ENCODE data around the gene KIFC3.
"Not testable (repeated sequence)": the region's sequence is repeated elsewhere in the genome, so short reads cannot be mapped to it uniquely, and the experiment has no call there.

KIFC3 gene

GRCh38 chr16:57811340-57811739, 9.0 kb upstream of the KIFC3 start:
- not testable (repeated sequence) for H3K27ac ChIP-seq (ENCODE audit: low read length); H3K27me3 ChIP-seq (ENCODE audit: control insufficient read depth in 1 of 2, insufficient read depth in 2 of 2, low read length in 2 of 2); H3K9me3 ChIP-seq (ENCODE audit: control insufficient read depth in 2 of 2, low read length in 2 of 2); H3K4me1 ChIP-seq (ENCODE audit: control insufficient read depth, insufficient read depth, low read length); H3K36me3 ChIP-seq (ENCODE audit: control insufficient read depth in 2 of 2, insufficient read depth in 2 of 2, low read length in 2 of 2); H3K4me3 ChIP-seq (ENCODE audit: low read length in 2 of 2); H3K9ac ChIP-seq (ENCODE audit: low read length in 2 of 2)

- H3K9ac ChIP-seq (ENCODE audit: low read length in 2 of 2), result no peak overlapping the region
- no peak overlapping the region for H3K27ac ChIP-seq (ENCODE audit: low read length)
- no peak overlapping the region for H3K4me3 ChIP-seq (ENCODE audit: low read length in 2 of 2)
These were observed 8.1 kb upstream of the KIFC3 start for GRCh38 chr16:57810197-57811031.

DNA sequence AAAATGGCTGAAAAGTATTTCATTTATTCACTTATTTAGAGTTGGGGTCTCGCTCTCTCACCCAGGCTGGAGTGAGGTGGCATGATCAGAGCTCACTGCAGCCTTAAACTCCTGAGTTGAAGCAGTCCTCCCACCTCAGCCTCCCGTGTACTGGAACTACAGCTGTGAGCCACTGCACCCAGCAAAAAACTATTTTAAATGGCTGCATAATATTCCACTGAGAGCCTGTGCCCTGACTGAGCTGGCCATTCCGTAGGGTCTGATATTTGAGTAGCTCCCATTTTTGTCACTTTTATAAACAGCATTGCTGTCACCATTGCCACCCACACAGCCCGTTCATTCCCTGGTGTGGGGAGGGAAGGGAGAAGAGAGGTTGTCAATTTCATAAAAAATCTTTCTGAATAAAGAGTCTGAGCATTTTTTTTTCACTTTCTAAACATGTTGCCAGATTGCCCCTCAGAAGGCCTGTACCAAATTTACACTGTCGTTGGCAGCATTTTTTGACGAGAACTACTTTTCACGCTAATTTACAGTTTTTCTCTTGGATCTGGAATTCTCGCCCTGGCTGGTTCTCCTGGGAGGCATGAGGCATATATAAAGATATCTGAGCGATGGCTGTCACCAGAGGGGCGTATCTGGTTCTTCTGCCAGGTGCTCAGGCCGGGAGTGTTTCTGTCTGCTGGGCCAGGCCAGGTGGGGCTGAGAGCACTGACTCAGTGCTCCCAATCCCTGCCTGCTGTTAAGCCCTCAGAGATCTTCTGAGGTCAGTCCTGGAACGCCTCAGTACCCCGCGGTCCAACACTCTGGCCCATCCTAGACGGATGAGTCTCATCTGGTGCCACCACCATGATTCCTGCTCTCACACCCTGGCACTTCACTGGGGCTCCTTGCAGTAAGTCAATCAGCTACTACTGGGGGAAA, 7.2 kb upstream of the KIFC3 start:
- peaks cover 7% of the 10 kb centered on the region for H3K4me1 ChIP-seq (ENCODE audit: control insufficient read depth, insufficient read depth, low read length)
- no peaks in the 10 kb centered on the region for H3K36me3 ChIP-seq (ENCODE audit: control insufficient read depth in 2 of 2, insufficient read depth in 2 of 2, low read length in 2 of 2)
- H3K9ac ChIP-seq (ENCODE audit: low read length in 2 of 2), result no peak overlapping the region

More at GRCh38 chr16:57810197-57811031, 8.1 kb upstream of the KIFC3 start:
- Histone ChIP-seq H3K36me3 (ENCODE audit: control insufficient read depth in 2 of 2, insufficient read depth in 2 of 2, low read length in 2 of 2) (no peaks in the 10 kb centered on the region), H3K27me3 (ENCODE audit: control insufficient read depth in 1 of 2, insufficient read depth in 2 of 2, low read length in 2 of 2) (peaks cover 0 to 4% of the 10 kb centered on the region in 2 donors), H3K4me1 (ENCODE audit: control insufficient read depth, insufficient read depth, low read length) (peaks cover 7% of the 10 kb centered on the region), H3K9me3 (ENCODE audit: control insufficient read depth in 2 of 2, low read length in 2 of 2) (no peaks in the 10 kb centered on the region)

GRCh38 chr16:57808589-57809228, 6.4 kb upstream of the KIFC3 start:
- Histone ChIP-seq H3K9me3 (ENCODE audit: control insufficient read depth in 2 of 2, low read length in 2 of 2) (no peaks in the 10 kb centered on the region), H3K27ac (ENCODE audit: low read length) (no peak overlapping the region), H3K4me1 (ENCODE audit: control insufficient read depth, insufficient read depth, low read length) (peaks cover 11% of the 10 kb centered on the region), H3K27me3 (ENCODE audit: control insufficient read depth in 1 of 2, insufficient read depth in 2 of 2, low read length in 2 of 2) (peaks cover 0 to 4% of the 10 kb centered on the region in 2 donors), H3K36me3 (ENCODE audit: control insufficient read depth in 2 of 2, insufficient read depth in 2 of 2, low read length in 2 of 2) (no peaks in the 10 kb centered on the region), H3K4me3 (ENCODE audit: low read length in 2 of 2) (peak overlapping the region; percentile 44 to 60), H3K9ac (ENCODE audit: low read length in 2 of 2) (no peak overlapping the region)

More for the DNA sequence above, 7.2 kb upstream of the KIFC3 start:
- no peak overlapping the region for H3K27ac ChIP-seq (ENCODE audit: low read length)
- no peaks in the 10 kb centered on the region for H3K9me3 ChIP-seq (ENCODE audit: control insufficient read depth in 2 of 2, low read length in 2 of 2)
- no peak overlapping the region for H3K4me3 ChIP-seq (ENCODE audit: low read length in 2 of 2)
- H3K27me3 ChIP-seq (ENCODE audit: control insufficient read depth in 1 of 2, insufficient read depth in 2 of 2, low read length in 2 of 2), result peaks cover 0 to 4% of the 10 kb centered on the region in 2 donors

- Histone ChIP-seq H3K27me3 (ENCODE audit: control insufficient read depth in 1 of 2, insufficient read depth in 2 of 2, low read length in 2 of 2) (peaks cover 0 to 4% of the 10 kb centered on the region in 2 donors), H3K4me3 (ENCODE audit: low read length in 2 of 2) (peak overlapping the region; percentile 44 to 60), H3K27ac (ENCODE audit: low read length) (no peak overlapping the region), H3K4me1 (ENCODE audit: control insufficient read depth, insufficient read depth, low read length) (peaks cover 18% of the 10 kb centered on the region), H3K9me3 (ENCODE audit: control insufficient read depth in 2 of 2, low read length in 2 of 2) (no peaks in the 10 kb centered on the region), H3K9ac (ENCODE audit: low read length in 2 of 2) (no peak overlapping the region), H3K36me3 (ENCODE audit: control insufficient read depth in 2 of 2, insufficient read depth in 2 of 2, low read length in 2 of 2) (no peaks in the 10 kb centered on the region)
These were observed 5.8 kb upstream of the KIFC3 start for GRCh38 chr16:57807968-57808528.

- H3K9me3 ChIP-seq (ENCODE audit: control insufficient read depth in 2 of 2, low read length in 2 of 2), result no peaks in the 10 kb centered on the region
- peaks cover 24% of the 10 kb centered on the region for H3K4me1 ChIP-seq (ENCODE audit: control insufficient read depth, insufficient read depth, low read length)
- no peak overlapping the region for H3K9ac ChIP-seq (ENCODE audit: low read length in 2 of 2)
- no peak overlapping the region for H3K4me3 ChIP-seq (ENCODE audit: low read length in 2 of 2)
- no peak overlapping the region for H3K27ac ChIP-seq (ENCODE audit: low read length)
- H3K27me3 ChIP-seq (ENCODE audit: control insufficient read depth in 1 of 2, insufficient read depth in 2 of 2, low read length in 2 of 2), result peaks cover 0 to 4% of the 10 kb centered on the region in 2 donors
- no peaks in the 10 kb centered on the region for H3K36me3 ChIP-seq (ENCODE audit: control insufficient read depth in 2 of 2, insufficient read depth in 2 of 2, low read length in 2 of 2)
These were observed 5.1 kb upstream of the KIFC3 start for GRCh38 chr16:57807252-57807967.

GRCh38 chr16:57805176-57805575, 2.9 kb upstream of the KIFC3 start:
- Histone ChIP-seq H3K4me3 (ENCODE audit: low read length in 2 of 2) (no peak overlapping the region), H3K9ac (ENCODE audit: low read length in 2 of 2) (no peak overlapping the region), H3K27me3 (ENCODE audit: control insufficient read depth in 1 of 2, insufficient read depth in 2 of 2, low read length in 2 of 2) (peaks cover 0 to 4% of the 10 kb centered on the region in 2 donors), H3K36me3 (ENCODE audit: control insufficient read depth in 2 of 2, insufficient read depth in 2 of 2, low read length in 2 of 2) (no peaks in the 10 kb centered on the region), H3K27ac (ENCODE audit: low read length) (no peak overlapping the region), H3K4me1 (ENCODE audit: control insufficient read depth, insufficient read depth, low read length) (peaks cover 39% of the 10 kb centered on the region), H3K9me3 (ENCODE audit: control insufficient read depth in 2 of 2, low read length in 2 of 2) (no peaks in the 10 kb centered on the region)

GRCh38 chr16:57804111-57804837, 2.0 kb upstream of the KIFC3 start:
- H3K9ac ChIP-seq (ENCODE audit: low read length in 2 of 2), result no peak overlapping the region
- no peaks in the 10 kb centered on the region for H3K9me3 ChIP-seq (ENCODE audit: control insufficient read depth in 2 of 2, low read length in 2 of 2)

DNA sequence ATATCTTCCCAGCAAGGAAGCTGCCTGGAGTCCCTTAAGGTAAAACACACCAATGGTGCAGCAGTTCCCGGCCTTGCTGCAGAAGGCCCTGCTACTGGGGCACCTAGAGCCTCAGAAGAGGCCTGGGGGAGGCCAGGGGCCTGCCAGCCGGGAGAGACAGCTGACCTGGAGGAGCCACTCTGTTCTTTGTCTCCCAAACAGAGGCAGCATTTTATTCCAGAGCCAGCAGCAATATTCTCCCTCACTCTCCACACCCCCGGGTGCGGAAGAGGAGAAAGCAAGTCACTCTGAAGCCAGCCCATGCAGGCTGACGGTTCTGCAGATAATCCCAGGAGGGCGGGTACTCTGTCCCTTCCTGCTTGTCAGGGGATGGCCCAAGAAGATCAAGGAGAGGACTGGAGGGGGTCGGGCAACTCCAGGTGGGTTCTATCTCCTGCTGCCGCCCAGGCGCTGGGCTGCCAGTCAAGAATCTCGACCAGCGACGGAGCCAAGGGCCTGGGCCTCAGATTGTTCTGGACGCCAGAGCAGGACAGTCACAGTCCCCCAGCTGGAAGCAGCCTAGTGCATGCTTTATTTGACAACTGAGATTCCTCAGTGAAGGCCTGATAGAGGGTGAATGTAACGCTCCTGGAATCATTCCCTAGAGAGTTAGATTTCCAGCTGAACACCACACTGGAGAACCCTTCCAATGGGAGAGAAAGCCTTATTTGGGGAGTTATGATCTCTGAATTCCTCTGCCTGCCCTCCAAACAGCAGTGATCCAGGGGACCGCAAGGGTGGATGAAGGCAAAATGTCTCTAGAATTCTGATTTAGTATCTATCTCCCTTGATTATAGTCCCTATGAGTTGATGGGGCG, 1.1 kb upstream of the KIFC3 start:
- Histone ChIP-seq H3K9ac (ENCODE audit: low read length in 2 of 2) (no peak overlapping the region), H3K4me3 (ENCODE audit: low read length in 2 of 2) (peak overlapping the region; percentile 60 to 80), H3K4me1 (ENCODE audit: control insufficient read depth, insufficient read depth, low read length) (peaks cover 43% of the 10 kb centered on the region), H3K27me3 (ENCODE audit: control insufficient read depth in 1 of 2, insufficient read depth in 2 of 2, low read length in 2 of 2) (peaks cover 0 to 2% of the 10 kb centered on the region in 2 donors), H3K36me3 (ENCODE audit: control insufficient read depth in 2 of 2, insufficient read depth in 2 of 2, low read length in 2 of 2) (no peaks in the 10 kb centered on the region), H3K9me3 (ENCODE audit: control insufficient read depth in 2 of 2, low read length in 2 of 2) (no peaks in the 10 kb centered on the region), H3K27ac (ENCODE audit: low read length) (peak overlapping the region; percentile 77)

More at GRCh38 chr16:57804111-57804837, 2.0 kb upstream of the KIFC3 start:
- H3K36me3 ChIP-seq (ENCODE audit: control insufficient read depth in 2 of 2, insufficient read depth in 2 of 2, low read length in 2 of 2), result no peaks in the 10 kb centered on the region
- H3K27me3 ChIP-seq (ENCODE audit: control insufficient read depth in 1 of 2, insufficient read depth in 2 of 2, low read length in 2 of 2), result peaks cover 0 to 4% of the 10 kb centered on the region in 2 donors
- peaks cover 43% of the 10 kb centered on the region for H3K4me1 ChIP-seq (ENCODE audit: control insufficient read depth, insufficient read depth, low read length)
- no peak overlapping the region for H3K4me3 ChIP-seq (ENCODE audit: low read length in 2 of 2)
- peak overlapping the region; percentile 77 for H3K27ac ChIP-seq (ENCODE audit: low read length)
